Measurements from ENCODE around the gene GRPEL2.
"Not testable (repeated sequence)": the region's sequence is repeated elsewhere in the genome, so short reads cannot be mapped to it uniquely, and the experiment has no call there.

GRPEL2 gene

DNA sequence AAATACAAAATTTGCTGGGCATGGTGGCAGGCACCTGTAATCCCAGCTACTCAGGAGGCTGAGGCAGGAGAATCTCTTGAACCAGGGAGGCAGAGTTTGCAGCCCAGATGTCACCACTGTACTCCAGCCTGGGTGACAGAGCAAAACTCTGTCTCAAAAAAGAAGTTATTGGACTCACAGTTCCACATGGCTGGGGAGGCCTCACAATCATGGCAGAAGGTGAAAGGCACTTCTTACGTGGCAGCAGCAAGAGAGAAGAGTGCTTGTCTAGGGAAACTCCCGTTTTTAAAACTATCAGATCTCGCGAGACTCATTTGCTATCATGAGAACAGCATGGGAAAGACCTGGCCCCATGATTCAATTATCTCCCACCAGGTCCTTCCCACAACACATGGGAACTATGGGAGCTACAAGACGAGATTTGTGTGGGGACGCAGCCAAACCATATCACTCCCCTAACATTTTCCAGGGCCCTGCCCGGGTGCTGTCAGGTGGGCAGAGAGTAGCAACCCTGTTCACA, 53.5 kb downstream of the GRPEL2 start:
- not testable (repeated sequence) for DNase-seq (ENCODE audit: low spot score)

DNA sequence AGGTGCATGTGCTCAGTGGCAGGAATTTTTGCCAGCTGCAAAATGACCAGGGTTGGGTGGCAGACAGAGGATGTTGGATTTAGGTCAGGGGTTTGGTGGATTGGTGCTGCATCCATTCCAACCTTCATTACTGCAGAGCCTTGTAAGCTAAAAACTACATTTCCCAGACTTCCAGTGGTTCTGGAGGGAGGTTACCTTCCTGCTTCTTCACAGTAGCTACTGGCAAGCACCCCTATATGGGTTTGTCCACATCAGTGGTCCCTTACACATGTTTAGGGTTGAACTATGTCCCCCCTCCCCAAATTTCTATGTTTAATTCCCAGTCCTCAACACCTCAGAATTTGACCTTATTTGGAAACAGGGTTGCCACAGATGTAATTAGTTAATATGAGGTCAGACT, 54.5 kb downstream of the GRPEL2 start:
- DNase-seq (ENCODE audit: low spot score) = no peak

DNA sequence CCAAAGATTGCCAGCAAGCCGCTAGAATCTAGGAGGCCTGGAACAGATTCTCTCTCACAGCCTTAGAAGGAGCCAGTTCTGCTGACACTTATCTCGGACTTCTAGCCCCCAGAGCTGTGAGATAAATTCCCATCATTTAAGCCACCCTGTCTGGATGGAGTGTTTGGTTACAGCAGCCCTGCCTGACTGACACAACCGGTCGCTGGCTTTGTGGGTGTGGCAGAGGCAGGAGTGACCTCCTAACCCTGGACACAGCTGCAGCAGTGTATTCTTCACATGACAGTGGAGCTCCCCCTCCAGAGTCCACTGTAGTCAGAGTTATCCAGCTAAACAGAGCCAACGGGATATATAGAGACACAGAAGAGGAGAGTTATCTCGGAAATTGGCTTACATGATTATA, 55.0 kb downstream of the GRPEL2 start:
- DNase-seq (ENCODE audit: low spot score) = no peak

DNA sequence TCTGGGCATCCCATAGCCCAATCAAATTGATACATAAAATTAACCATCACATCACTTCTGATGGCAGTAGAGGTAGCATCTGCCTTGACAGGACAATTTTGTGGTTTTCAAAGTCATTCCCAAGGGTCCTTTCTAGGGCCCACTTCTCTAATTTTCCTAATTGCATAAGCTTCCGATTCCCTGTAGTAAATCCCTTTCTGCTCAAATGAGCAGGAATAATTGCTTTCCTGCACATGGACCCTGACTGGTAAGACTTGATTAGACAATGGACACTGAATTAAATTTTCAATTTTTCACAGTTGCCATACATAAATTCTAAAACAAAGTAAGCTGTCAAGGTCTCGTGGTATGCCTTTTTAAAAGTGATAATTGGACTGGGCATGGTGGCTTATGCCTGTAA, 55.8 kb downstream of the GRPEL2 start:
- DNase-seq (ENCODE audit: low spot score) = no peak

DNA sequence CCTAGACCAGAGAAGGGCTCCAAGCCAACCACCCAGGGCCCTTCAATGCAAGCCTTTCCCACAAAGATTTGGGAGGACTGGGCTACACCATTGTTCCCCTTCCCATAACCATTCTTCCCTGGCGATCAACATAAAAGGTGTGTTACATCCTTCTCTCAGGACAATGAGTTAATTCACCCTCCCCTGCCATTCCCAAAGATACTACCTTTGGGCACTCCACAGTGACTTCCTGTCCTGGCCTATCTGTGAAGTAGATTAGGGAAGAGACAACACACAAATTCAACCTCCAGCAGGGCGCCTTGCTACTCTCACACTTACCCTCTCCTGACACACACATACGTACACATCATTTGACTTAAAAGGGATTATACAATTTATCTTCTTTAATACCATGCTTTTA, 57.0 kb downstream of the GRPEL2 start:
- DNase-seq (ENCODE audit: low spot score) = no peak

Data from iPS-NIHi11 (cell line).